Heart left ventricle (tissue), 16 donors: ENCODE results near the gene MRPS34. TPM values are rescaled to one million over a fixed set of nuclear protein-coding genes. Genes with fewer than 3 reads are reported as not detected.
A peak's percentile ranks its signal among the peaks of the same experiment; 100 is the strongest.

Experiments
- ATAC-seq, 4 donors: fragments of 200-7000 bp; cut with Tn5 transposase; one replicate each; pipeline ENCODE4 v1.9.1; 2020 to 2022; ENCODE audit warnings: moderate library complexity in 4 of 4, mild to moderate bottlenecking in 3 of 4, moderate number of reproducible peaks in 1 of 4
- DNase-seq, 5 donors: peaks; one replicate each; pipeline ENCODE4 v3.0.0-alpha.2; 2020
- H3K27ac ChIP-seq, 12 donors: fragments of 200-600 bp; sonication (generic) in 4 of 12; one replicate each; pipeline versions ENCODE4 v1.5.0 to v1.8.0; 2016 to 2022; ENCODE audit warnings: mild to moderate bottlenecking in 2 of 12
- H3K27me3 ChIP-seq, 9 donors: fragments of 200-600 bp; sonication (generic) in 2 of 9; one replicate each; pipeline versions ENCODE4 v1.5.1 to v1.8.0; 2016 to 2022; ENCODE audit warnings: mild to moderate bottlenecking in 3 of 9
- H3K36me3 ChIP-seq, 9 donors: fragments of 200-600 bp; sonication (generic) in 2 of 9; one replicate each; pipeline versions ENCODE4 v1.5.0 to v1.8.0; 2018 to 2022; ENCODE audit warnings: mild to moderate bottlenecking in 2 of 9
- H3K4me1 ChIP-seq, 12 donors: fragments of 200-600 bp; sonication (generic) in 4 of 12; one replicate each; pipeline versions ENCODE4 v1.5.0 to v1.8.0; 2016 to 2022; ENCODE audit warnings: mild to moderate bottlenecking in 3 of 12
- H3K4me3 ChIP-seq, 12 donors: fragments of 200-600 bp; sonication (generic) in 4 of 12; one replicate each; pipeline versions ENCODE4 v1.5.0 to v1.8.0; 2017 to 2022; ENCODE audit warnings: mild to moderate bottlenecking in 9 of 12, moderate library complexity in 4 of 12
- H3K9me3 ChIP-seq, 12 donors: fragments of 200-600 bp; sonication (generic) in 4 of 12; one replicate each; pipeline versions ENCODE4 v1.5.0 to v1.8.0; 2016 to 2022; ENCODE audit warnings: mild to moderate bottlenecking in 1 of 12
- POLR2A ChIP-seq, 2 donors: fragments of 450-650 bp; IDR thresholded peaks; one replicate each; pipeline ENCODE4 v1.6.1; 2017; ENCODE audit warnings: antibody characterized with exemption in 2 of 2, mild to moderate bottlenecking in 2 of 2, moderate library complexity in 2 of 2
- WGBS, 4 donors: extraction: QIAGEN DNeasy Blood & Tissue Kit in 2 of 4; methylation state at CpG; one replicate each; pipeline versions ENCODE4 v1.1.5 to v1.1.7; 2013 to 2018; 5-methylcytosine and 5-hydroxymethylcytosine counted together
- intact Hi-C, 10 donors: fragments of 100-400 bp; cut with DNase I; formaldehyde crosslinking; loops; one replicate each; pipeline versions ENCODE4 v1.11.1 to v1.14.2; 2022
- polyA plus RNA-seq, 2 donors: library from polyadenylated mRNA; stranded (reverse); fragments of 200-250 nt; gene quantifications; one replicate each; pipeline ENCODE4 v1.2.3, GENCODE V29; 2013
- total RNA-seq, 9 donors: library from RNA; depleted of rRNA in 2 of 9; stranded (reverse); fragments of >200 nt in 2 of 9; fragmentation: NEBNext Ultra II Directional in 3 of 9; extraction: Animal tissue kit (Norgen Biotek cat#: 25700) in 3 of 9; gene quantifications; one replicate each; pipeline versions ENCODE4 v1.1.0 to v1.2.4, GENCODE V29; 2016 to 2023
- TF ChIP-seq, protein P1 (sequence below), 12 donors: fragments of 200-600 bp; sonication (generic) in 4 of 12; IDR thresholded peaks; one replicate each; pipeline versions ENCODE4 v1.5.0 to v1.8.0; 2018 to 2022; ENCODE audit warnings: antibody characterized with exemption in 12 of 12, mild to moderate bottlenecking in 5 of 12
- donor health status: ischemic (EF 13 %, LVEDD 7.1; RV severe dilation, severe dysfunction).
- donor health status: healthy with polysubstance abuse.
- donor health status: DM: no; HTN: yes; CAD: no.
- donor health status: DM: no; HTN: no; CAD: no.
- donor health status: ischemic (EF 25% LVEDD 6.9; RV normal size, moderate dysfunction).
- donor health status: ischemic (EF 25% LVEDD 5.7; RV mildly dilated, moderate dysfunction).
- donor health status: healthy.
- donor health status: DM: yes; HTN: yes; CAD: no.
- donor health status: ischemic (EF 35%, LVEDD 5.7; RV mildly dilated, moderate dysfunction).
- donor health status: nonischemic (EF 11% LVEDD 7.7; RV severe dilation, severe dysfunction).
- donor health status: DM: yes; HTN: yes; CAD: no.
- donor health status: PGD.
- donor health status: ischemic (EF 29% LVEDD 5.4; RV normal size, mild dysfunction).
- donor health status: nonischemic (EF 23%, LVEDD 6.1; RV moderate dilation, normal function).

Gene MRPS34
- total and polyA plus RNA-seq, 11 donors = 58.0 to 123 (median 81.8) TPM

DNA sequence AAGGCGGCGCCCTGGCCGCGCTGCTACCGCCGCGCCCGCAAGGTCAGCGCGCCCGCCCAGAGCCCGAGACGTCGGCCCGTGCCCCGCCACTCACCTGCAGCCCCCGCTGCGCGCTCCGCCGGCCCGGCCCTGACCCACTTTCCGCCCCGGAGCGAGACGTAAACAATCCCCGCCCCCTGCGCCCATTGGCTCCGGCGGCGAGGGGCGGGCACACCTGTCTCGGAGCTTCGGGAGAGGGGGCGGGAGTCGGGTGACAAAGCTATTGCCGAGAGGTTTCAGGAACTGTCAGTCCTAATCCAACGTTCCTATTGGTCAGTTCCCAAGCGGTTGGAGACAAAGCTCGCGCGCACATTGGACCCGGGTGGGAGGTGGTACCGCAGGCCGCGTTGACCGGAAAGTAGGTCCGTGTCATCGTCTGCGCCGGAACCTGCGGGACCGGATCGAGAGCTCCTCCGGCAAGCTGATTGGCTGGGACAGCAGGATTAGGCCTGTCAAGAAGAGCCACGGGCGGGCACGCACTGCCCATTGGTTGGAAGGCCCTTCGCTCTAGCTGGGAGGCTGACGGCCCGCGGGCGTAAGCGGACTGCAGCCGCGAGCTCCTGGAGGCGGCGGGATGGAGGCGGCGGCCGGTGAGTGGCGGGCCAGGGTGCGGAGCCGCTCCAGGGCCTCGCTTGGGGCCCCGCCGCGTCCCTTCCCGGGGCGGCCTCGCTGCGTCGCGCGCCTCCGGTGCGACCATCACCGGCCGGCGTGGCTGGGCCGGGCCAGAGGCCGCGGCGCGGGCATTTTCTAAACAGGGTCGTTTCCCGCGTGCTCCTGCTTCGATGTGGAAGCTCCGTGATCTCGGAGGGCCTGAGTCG is 9.7 kb upstream of the MRPS34 start, which contains the start of the genes NUBP2 and SPSB3:
Gene NUBP2, plus strand, starts transcription at position 553 of the 857 bp plus-strand sequence. Its CDS starts 61 bp downstream, at position 614.
Gene SPSB3, minus strand, starts transcription at position 164 of the 857 bp plus-strand sequence. CDS start 1,088 bp downstream, outside the sequence.
- Histone ChIP-seq H3K9me3 (no peaks in the 10 kb centered on the region), H3K4me1 (peaks cover 2 to 56% (median 28%) of the 10 kb centered on the region in 12 donors), H3K27me3 (no peaks in the 10 kb centered on the region), H3K27ac (peak within 1 kb of the TSS; percentile 58 to 94 (median 88)), H3K4me3 (peak within 1 kb of the TSS; percentile 75 to 100 (median 95)), H3K36me3 (peaks cover 0 to 51% (median 33%) of the 10 kb centered on the region in 9 donors)
- peak; percentile 100 for DNase-seq
- intact Hi-C loops = loop anchor here in 2 of 10 donors (1.0 to 5.0 kb wide), 4 partner anchors 9 to 470 kb away; partner anchors contain the start of genes HAGH (in 1 of the 2), MRPS34 (in 1 of the 2) and MSRB1 (in 1 of the 2)
- TF ChIP-seq, protein P1, sequence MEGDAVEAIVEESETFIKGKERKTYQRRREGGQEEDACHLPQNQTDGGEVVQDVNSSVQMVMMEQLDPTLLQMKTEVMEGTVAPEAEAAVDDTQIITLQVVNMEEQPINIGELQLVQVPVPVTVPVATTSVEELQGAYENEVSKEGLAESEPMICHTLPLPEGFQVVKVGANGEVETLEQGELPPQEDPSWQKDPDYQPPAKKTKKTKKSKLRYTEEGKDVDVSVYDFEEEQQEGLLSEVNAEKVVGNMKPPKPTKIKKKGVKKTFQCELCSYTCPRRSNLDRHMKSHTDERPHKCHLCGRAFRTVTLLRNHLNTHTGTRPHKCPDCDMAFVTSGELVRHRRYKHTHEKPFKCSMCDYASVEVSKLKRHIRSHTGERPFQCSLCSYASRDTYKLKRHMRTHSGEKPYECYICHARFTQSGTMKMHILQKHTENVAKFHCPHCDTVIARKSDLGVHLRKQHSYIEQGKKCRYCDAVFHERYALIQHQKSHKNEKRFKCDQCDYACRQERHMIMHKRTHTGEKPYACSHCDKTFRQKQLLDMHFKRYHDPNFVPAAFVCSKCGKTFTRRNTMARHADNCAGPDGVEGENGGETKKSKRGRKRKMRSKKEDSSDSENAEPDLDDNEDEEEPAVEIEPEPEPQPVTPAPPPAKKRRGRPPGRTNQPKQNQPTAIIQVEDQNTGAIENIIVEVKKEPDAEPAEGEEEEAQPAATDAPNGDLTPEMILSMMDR (IDR thresholded peaks at IDR 0.05) = peak in 2 of 12 donors; percentile 10 to 15
- TF ChIP-seq POLR2A (IDR thresholded peaks at IDR 0.05) = peak; percentile 80 to 93
- 0 to 1% (median 0%) methylated on average over 70 to 102 of the region's 102 CpGs for WGBS, 4 donors
- peak; percentile 93 to 98 (median 96) for ATAC-seq

DNA sequence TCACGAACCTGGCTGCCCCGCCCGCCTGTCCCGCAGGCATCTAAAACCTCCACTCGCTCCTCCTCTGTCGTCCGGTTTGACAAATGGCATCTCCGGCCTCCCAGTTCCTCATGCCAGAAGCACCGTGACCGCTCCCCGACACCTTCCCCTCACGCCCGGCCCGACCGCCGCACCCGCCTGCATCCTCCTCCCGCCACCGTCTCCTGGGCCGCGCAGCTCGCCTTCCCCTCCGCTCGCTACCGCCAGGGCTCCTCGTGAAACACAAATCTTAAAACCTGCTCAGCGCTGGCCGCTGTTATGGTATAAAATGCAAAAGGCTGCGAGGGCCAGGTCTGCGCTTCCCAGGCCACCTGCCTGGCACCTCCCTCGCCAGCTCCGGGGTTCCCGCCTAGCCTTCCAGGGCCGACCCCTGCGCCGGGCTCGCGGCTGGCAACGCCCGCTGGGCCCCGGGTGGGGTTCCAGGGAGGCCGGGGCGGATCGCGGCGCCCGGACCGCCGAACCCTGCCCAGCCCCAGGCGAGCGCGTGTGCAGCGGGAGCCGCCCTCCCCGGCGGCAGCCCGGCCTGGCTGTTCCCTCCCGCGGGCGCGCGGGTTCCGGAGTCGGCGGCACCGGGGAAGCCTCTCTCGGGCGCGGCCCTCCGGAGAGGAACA is 8.9 kb upstream of the MRPS34 start:
- WGBS, 4 donors = 0 to 1% (median 1%) methylated on average over 33 to 70 of the region's 70 CpGs
- no peaks in the 10 kb centered on the region for H3K27me3 ChIP-seq
- ATAC-seq = peak in 1 of 4 donors; percentile 12
- peak in 3 of 5 donors; percentile 17 to 63 (median 45) for DNase-seq
- intact Hi-C loops = loop anchor here in 2 of 10 donors (1.0 to 5.0 kb wide), 4 partner anchors 9 to 470 kb away; partner anchors contain the start of genes HAGH (in 1 of the 2), MRPS34 (in 1 of the 2) and MSRB1 (in 1 of the 2)
- peaks cover 2 to 56% (median 28%) of the 10 kb centered on the region in 12 donors for H3K4me1 ChIP-seq
- TF ChIP-seq POLR2A (IDR thresholded peaks at IDR 0.05) = no peak
- TF ChIP-seq, protein P1 (IDR thresholded peaks at IDR 0.05) = no peak
- H3K27ac ChIP-seq = peak overlapping the region; percentile 6 to 94 (median 87)
- H3K4me3 ChIP-seq = peak overlapping the region; percentile 64 to 100 (median 94)
- H3K36me3 ChIP-seq = peaks cover 0 to 51% (median 34%) of the 10 kb centered on the region in 9 donors
- H3K9me3 ChIP-seq = no peaks in the 10 kb centered on the region

DNA sequence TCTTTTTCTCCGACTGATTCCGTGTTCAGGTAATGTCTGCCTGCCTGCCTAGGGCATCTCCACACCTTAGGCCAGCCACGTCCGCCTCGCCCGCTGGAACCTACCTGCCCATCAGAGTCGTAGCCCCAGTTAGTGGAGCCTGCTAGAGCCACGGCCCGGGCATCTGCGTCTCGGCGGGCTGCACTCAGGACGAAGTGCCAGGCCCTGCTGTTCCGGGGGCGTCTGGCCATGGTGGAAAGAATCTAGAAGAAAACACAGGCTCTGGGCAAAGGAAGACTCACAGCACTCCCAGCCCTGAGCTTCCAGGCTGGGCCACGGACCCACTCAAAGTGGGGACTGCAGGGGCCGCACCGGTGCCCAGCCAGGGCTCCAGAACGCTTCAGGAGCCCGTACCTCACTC is 8.3 kb upstream of the MRPS34 start:
- Histone ChIP-seq H3K4me3 (peak overlapping the region; percentile 64 to 100 (median 94)), H3K27me3 (no peaks in the 10 kb centered on the region), H3K27ac (peak overlapping the region in 7 of 12 donors; percentile 66 to 93 (median 89)), H3K36me3 (peaks cover 0 to 51% (median 37%) of the 10 kb centered on the region in 9 donors), H3K9me3 (no peaks in the 10 kb centered on the region), H3K4me1 (peaks cover 2 to 56% (median 28%) of the 10 kb centered on the region in 12 donors)
- intact Hi-C loops = loop anchor here in 1 of 10 donors (5.0 kb wide), 2 partner anchors 161 to 469 kb away; partner anchors contain the start of gene MSRB1
- TF ChIP-seq, protein P1 (IDR thresholded peaks at IDR 0.05) = no peak
- TF ChIP-seq POLR2A (IDR thresholded peaks at IDR 0.05) = no peak
- peak in 3 of 5 donors; percentile 7 to 56 (median 23) for DNase-seq
- ATAC-seq = no peak
- 57 to 89% (median 67%) methylated on average over 7 to 20 of the region's 20 CpGs for WGBS, 4 donors
